HepG2 (cell line): ENCODE measurements around the gene JMJD6. TPM values are rescaled to one million over a fixed set of nuclear protein-coding genes. Genes with fewer than 3 reads are reported as not detected.
A peak's percentile ranks its signal among the peaks of the same experiment; 100 is the strongest.

ENCODE experiments used
- AKAP8 ChIP-seq: sonication (generic); formaldehyde crosslinking; IDR thresholded peaks from 2 replicates; pipeline ENCODE4 v1.5.1; 2020; ENCODE audit warnings: mild to moderate bottlenecking, missing genetic modification reagents
- CREB1 ChIP-seq, 2 experiments: fragments of 450-650 bp in 1 of 2; IDR thresholded peaks; 2 replicates each; pipeline ENCODE4 v1.6.1; 2016 to 2017; ENCODE audit warnings: control low read depth in 1 of 2, mild to moderate bottlenecking in 1 of 2, missing compliant biosample characterization in 1 of 2, missing genetic modification characterization in 1 of 2
- GATAD2A ChIP-seq: IDR thresholded peaks from 2 replicates; pipeline ENCODE4 v1.6.1; 2016
- HNRNPK ChIP-seq: fragments of 200-400 bp; formaldehyde crosslinking; IDR thresholded peaks from 2 replicates; pipeline ENCODE4 v1.6.1; 2018; ENCODE audit warnings: low read length, low read depth, moderate library complexity, mild to moderate bottlenecking; ENCODE audit not compliant: poor library complexity, severe bottlenecking
- JARID2 ChIP-seq: sonication (generic); formaldehyde crosslinking; IDR thresholded peaks from 2 replicates; pipeline ENCODE4 v1.8.1; 2023; ENCODE audit warnings: missing genetic modification reagents, inconsistent platforms; ENCODE audit not compliant: insufficient replicate concordance
- JUND ChIP-seq: sonication (generic); formaldehyde crosslinking; IDR thresholded peaks from 2 replicates; pipeline ENCODE4 v1.8.0; 2022; ENCODE audit warnings: mild to moderate bottlenecking, missing genetic modification reagents
- KDM4B ChIP-seq: sonication (generic); formaldehyde crosslinking; IDR thresholded peaks from 2 replicates; pipeline ENCODE4 v1.4.0; 2020; ENCODE audit warnings: missing genetic modification reagents
- NCOR1 ChIP-seq: fragments of 200-600 bp; sonication (generic); IDR thresholded peaks from 2 replicates; pipeline ENCODE4 v1.7.0; 2017; ENCODE audit warnings: antibody characterized with exemption, low read length, borderline replicate concordance
- RBM39 ChIP-seq: fragments of 200-400 bp; formaldehyde crosslinking; IDR thresholded peaks from one replicate; pipeline ENCODE4 v1.6.1; 2018; ENCODE audit warnings: antibody characterized with exemption, mild to moderate bottlenecking, low read depth, low read length; ENCODE audit not compliant: poor library complexity, severe bottlenecking
- SMC3 ChIP-seq: IDR thresholded peaks from 2 replicates; pipeline ENCODE4 v1.6.1; 2011; ENCODE audit warnings: low read length, improper control_type of control experiment
- TAF1 ChIP-seq: sonication (generic); formaldehyde crosslinking; IDR thresholded peaks from 2 replicates; pipeline ENCODE4 v1.4.0; 2020; ENCODE audit warnings: missing genetic modification reagents
- TCF7L2 ChIP-seq: IDR thresholded peaks from 2 replicates; pipeline ENCODE4 v1.6.1; 2011; ENCODE audit warnings: mild to moderate bottlenecking, low read depth, low read length, moderate library complexity
- TEAD3 ChIP-seq: optimal IDR thresholded peaks from 2 replicates; pipeline ENCODE3; 2016; ENCODE audit warnings: borderline replicate concordance
- ZKSCAN5 ChIP-seq: sonication (generic); formaldehyde crosslinking; IDR thresholded peaks from 2 replicates; pipeline ENCODE4 v1.5.1; 2020; ENCODE audit warnings: mild to moderate bottlenecking, missing genetic modification reagents
- ZNF230 ChIP-seq: sonication (generic); formaldehyde crosslinking; IDR thresholded peaks from 2 replicates; pipeline ENCODE4 v1.4.0; 2020; ENCODE audit warnings: mild to moderate bottlenecking, missing genetic modification reagents
- ZNF264 ChIP-seq: sonication (generic); formaldehyde crosslinking; IDR thresholded peaks from 2 replicates; pipeline ENCODE4 v1.4.0; 2020; ENCODE audit warnings: missing genetic modification reagents
- ZNF546 ChIP-seq: sonication (generic); formaldehyde crosslinking; conservative IDR thresholded peaks from 2 replicates; pipeline ENCODE4 v1.8.1; 2023; ENCODE audit warnings: mild to moderate bottlenecking, missing genetic modification reagents
- ZNF550 ChIP-seq: sonication (generic); formaldehyde crosslinking; IDR thresholded peaks from 2 replicates; pipeline ENCODE4 v1.4.0; 2020; ENCODE audit warnings: mild to moderate bottlenecking, missing genetic modification reagents, borderline replicate concordance
- ZNF572 ChIP-seq: sonication (generic); formaldehyde crosslinking; IDR thresholded peaks from 2 replicates; pipeline ENCODE4 v1.5.1; 2020; ENCODE audit warnings: mild to moderate bottlenecking, missing genetic modification reagents
- ZNF605 ChIP-seq: sonication (generic); formaldehyde crosslinking; IDR thresholded peaks from 2 replicates; pipeline ENCODE4 v1.8.0; 2022; ENCODE audit warnings: mild to moderate bottlenecking, missing genetic modification reagents
- ZNF782 ChIP-seq: sonication (generic); formaldehyde crosslinking; IDR thresholded peaks from 2 replicates; pipeline ENCODE4 v1.4.0; 2020; ENCODE audit warnings: missing genetic modification reagents, mild to moderate bottlenecking, borderline replicate concordance
- ZSCAN12 ChIP-seq: sonication (generic); formaldehyde crosslinking; IDR thresholded peaks from 2 replicates; pipeline ENCODE4 v1.9.0; 2021; ENCODE audit warnings: mild to moderate bottlenecking, missing genetic modification reagents
- ZSCAN9 ChIP-seq: IDR thresholded peaks from 2 replicates; pipeline ENCODE4 v1.6.1; 2016; ENCODE audit warnings: borderline replicate concordance
- polyA plus RNA-seq, 8 experiments: library from polyadenylated mRNA; depleted of rRNA in 3 of 8; stranded (reverse) in 7 of 8; unstranded in 1 of 8; fragments of >200 nt; fragmentation: Illumina TruSeq in 4 of 8; extraction: Trizol in 4 of 8; gene quantifications; 2 replicates each; pipeline versions ENCODE4 v1.2.1 to v1.2.3, GENCODE V29; 2011 to 2016; ENCODE audit warnings: low read depth in 4 of 8, missing spikeins in 1 of 8, mixed read lengths in 1 of 8; ENCODE audit not compliant: insufficient read depth in 1 of 8
- total RNA-seq, 5 experiments: library from RNA; depleted of rRNA; stranded (reverse); fragments of >200 nt; fragmentation: Illumina TruSeq; extraction: Trizol; gene quantifications; 2 replicates each; pipeline ENCODE4 v1.2.3, GENCODE V29; 2016; ENCODE audit warnings: low read depth in 1 of 5
- TF ChIP-seq, protein P1 (sequence below): IDR thresholded peaks from 2 replicates; pipeline ENCODE4 v1.6.1; 2016; ENCODE audit warnings: missing biosample characterization, missing genetic modification reagents, low read depth
- TF ChIP-seq, protein P2 (sequence below): sonication (generic); formaldehyde crosslinking; IDR thresholded peaks from 2 replicates; pipeline ENCODE4 v1.5.1; 2020; ENCODE audit warnings: missing genetic modification reagents, mild to moderate bottlenecking, borderline replicate concordance

The JMJD6 gene
- total and polyA plus RNA-seq, 2 of the 13 experiments (the other 11 are each of a cell fraction or from before 2014, with no cell fraction given) = 33.6 to 41.0 TPM

DNA sequence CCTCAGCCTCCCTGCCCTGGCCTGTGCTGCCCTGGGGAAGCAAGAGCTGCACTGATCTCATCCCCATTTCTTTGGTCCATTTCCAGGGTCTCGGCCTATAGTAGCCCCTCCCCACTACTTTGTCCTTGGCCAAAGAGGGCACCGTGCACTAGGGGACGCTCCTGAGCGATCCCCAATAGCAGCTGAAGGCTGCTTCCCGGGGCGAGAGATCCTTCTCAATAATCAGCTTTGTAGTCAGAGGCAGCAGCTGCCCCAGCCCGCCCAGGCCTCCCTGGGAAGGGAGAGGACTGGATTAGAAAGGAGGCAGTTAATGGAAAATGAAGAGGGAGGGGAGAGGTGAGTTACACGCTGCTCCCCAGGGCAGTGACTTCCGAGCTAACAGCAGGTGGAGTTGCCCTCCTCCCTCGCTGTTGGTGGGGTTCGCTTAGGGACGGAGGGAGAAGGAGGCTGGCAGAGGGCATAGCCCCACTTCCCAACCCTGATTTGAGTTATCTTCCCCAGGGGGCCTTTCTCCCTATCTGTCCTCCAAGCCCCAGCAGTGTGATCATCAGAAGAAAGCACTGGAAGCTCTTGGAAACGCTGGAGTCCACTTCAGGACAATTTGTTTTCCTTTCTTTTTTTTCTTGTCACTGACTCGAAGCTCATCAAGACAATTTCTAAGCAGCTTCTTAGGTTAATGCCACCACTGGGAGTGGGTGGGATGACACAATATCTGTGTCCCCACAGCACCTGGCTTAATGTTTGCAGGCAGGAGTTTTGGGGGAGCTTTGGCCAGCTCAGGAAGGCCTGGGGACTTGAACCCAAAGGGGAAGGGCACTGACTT, 18.2 kb downstream of the JMJD6 start (continued):
- no peak for TF ChIP-seq ZKSCAN5 (CRISPR knock-in tag)
- TF ChIP-seq, protein P1, sequence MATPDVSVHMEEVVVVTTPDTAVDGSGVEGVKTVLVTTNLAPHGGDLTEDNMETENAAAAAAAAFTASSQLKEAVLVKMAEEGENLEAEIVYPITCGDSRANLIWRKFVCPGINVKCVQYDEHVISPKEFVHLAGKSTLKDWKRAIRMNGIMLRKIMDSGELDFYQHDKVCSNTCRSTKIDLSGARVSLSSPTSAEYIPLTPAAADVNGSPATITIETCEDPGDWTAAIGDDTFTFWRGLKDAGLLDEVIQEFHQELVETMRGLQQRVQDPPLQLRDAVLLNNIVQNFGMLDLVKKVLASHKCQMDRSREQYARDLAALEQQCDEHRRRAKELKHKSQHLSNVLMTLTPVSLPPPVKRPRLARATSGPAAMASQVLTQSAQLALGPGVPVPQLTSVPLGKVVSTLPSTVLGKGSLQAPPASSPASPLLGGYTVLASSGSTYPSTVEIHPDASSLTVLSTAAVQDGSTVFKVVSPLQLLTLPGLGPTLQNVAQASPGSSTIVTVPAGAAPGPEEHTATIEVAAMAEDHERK (CRISPR knock-in tag) = no peak
- no peak for TF ChIP-seq ZNF264
- TF ChIP-seq TCF7L2 = no peak
- TF ChIP-seq CREB1 (IDR thresholded peaks at IDR 0.05) = no peak
- TF ChIP-seq CREB1 (CRISPR knock-in tag; IDR thresholded peaks at IDR 0.05) = no peak
- TF ChIP-seq ZNF550 (CRISPR knock-in tag) = no peak
- 0 out of 2 replicates have a peak, but pooled peaks have one; percentile 65 for TF ChIP-seq ZNF546
- no peak for TF ChIP-seq ZNF230 (CRISPR knock-in tag)
- TF ChIP-seq, protein P2, sequence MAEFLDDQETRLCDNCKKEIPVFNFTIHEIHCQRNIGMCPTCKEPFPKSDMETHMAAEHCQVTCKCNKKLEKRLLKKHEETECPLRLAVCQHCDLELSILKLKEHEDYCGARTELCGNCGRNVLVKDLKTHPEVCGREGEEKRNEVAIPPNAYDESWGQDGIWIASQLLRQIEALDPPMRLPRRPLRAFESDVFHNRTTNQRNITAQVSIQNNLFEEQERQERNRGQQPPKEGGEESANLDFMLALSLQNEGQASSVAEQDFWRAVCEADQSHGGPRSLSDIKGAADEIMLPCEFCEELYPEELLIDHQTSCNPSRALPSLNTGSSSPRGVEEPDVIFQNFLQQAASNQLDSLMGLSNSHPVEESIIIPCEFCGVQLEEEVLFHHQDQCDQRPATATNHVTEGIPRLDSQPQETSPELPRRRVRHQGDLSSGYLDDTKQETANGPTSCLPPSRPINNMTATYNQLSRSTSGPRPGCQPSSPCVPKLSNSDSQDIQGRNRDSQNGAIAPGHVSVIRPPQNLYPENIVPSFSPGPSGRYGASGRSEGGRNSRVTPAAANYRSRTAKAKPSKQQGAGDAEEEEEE (CRISPR knock-in tag) = no peak
- TF ChIP-seq JUND = no peak
- no peak for TF ChIP-seq ZNF782
- no peak for TF ChIP-seq TAF1 (CRISPR knock-in tag)
- TF ChIP-seq NCOR1 = no peak
- TF ChIP-seq ZNF605 (CRISPR knock-in tag) = no peak
- TF ChIP-seq ZNF572 (CRISPR knock-in tag) = peak; percentile 78; the same call in 1 of the 2 replicates
- TF ChIP-seq RBM39 = no peak
- peak; percentile 50; the same call in 1 of the 2 replicates for TF ChIP-seq GATAD2A (CRISPR knock-in tag)
- no peak for TF ChIP-seq JARID2 (CRISPR knock-in tag)
- peak; percentile 43; the same call in 1 of the 2 replicates for TF ChIP-seq SMC3
- TF ChIP-seq HNRNPK = no peak
- no peak for TF ChIP-seq TEAD3 (CRISPR knock-in tag)
- no peak for TF ChIP-seq ZSCAN12
- TF ChIP-seq KDM4B (CRISPR knock-in tag) = no peak
- no peak for TF ChIP-seq ZSCAN9 (CRISPR knock-in tag)
- TF ChIP-seq AKAP8 (CRISPR knock-in tag) = no peak
